GM23338 (cell line): Measurements from ENCODE around the gene TCP11.

Experiments used
- CTCF ChIP-seq, 2 experiments: fragments of 200-600 bp in 1 of 2; sonication (generic) in 1 of 2; conservative IDR thresholded peaks; 2 replicates each; pipeline versions ENCODE4 v1.5.1 to v1.6.1; 2016 to 2017; ENCODE audit warnings: antibody characterized with exemption in 2 of 2, low read depth in 2 of 2, mild to moderate bottlenecking in 2 of 2, moderate library complexity in 1 of 2
- ZNF331 ChIP-seq: fragments of 250-450 bp; sonication (Bioruptor Pico); IDR thresholded peaks from 2 replicates; pipeline ENCODE4 v1.5.0; 2020; ENCODE audit warnings: low read depth, mild to moderate bottlenecking, moderate library complexity

DNA sequence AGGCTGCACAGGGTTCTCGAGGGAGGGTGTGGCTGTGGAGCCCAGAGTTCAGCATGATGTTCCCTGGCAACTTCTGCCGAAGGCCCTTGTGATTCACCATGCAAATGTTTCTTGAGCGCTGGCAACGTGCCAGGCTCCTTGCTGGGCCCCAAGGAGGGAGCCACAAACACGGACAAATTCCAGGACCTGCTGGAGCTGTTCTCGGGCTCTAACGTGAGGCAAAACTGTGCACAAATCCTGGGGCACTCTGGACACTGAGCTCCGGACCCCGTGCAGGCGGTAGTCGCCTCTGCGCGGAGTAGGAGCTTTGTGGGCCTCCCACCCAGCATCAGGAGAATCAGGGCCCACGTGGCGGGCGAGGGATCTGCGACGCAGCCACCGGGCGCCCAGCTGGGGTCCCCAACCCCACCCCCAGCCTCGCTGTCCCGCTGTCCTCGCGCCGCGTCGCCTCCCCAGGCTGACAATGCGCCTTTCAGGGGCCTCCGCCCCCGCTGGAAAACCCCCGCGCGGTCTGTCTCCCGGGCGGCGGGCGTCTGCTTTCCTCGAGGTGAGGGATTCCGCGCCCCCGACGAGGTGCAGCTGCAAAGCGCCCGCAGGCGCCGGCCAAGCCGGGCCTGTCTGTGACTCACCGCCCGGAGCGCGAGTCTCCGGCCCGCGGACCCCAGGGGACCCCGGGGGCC, 40.9 kb upstream of the TCP11 start:
- TF ChIP-seq CTCF (conservative IDR thresholded peaks at IDR 0.05; ENCODE audit: low read depth in 2 of 2): no peak
- no peak for TF ChIP-seq ZNF331
